Ishikawa (cell line): Measurements from ENCODE around the gene KLF15.

Experiments
- CEBPB ChIP-seq: IDR thresholded peaks from 2 replicates; pipeline ENCODE4 v1.6.1; 2012
- CREB1 ChIP-seq: IDR thresholded peaks from 2 replicates; pipeline ENCODE4 v1.6.1; 2012; ENCODE audit warnings: low read depth
- EGR1 ChIP-seq: IDR thresholded peaks from 2 replicates; pipeline ENCODE4 v1.6.1; 2012
- EP300 ChIP-seq: IDR thresholded peaks from 2 replicates; pipeline ENCODE4 v1.6.1; 2012; ENCODE audit warnings: borderline replicate concordance
- FOXM1 ChIP-seq: IDR thresholded peaks from 2 replicates; pipeline ENCODE4 v1.6.1; 2012; ENCODE audit warnings: low read depth, borderline replicate concordance
- MAX ChIP-seq: IDR thresholded peaks from 2 replicates; pipeline ENCODE4 v1.6.1; 2012
- NFIC ChIP-seq: IDR thresholded peaks from 2 replicates; pipeline ENCODE4 v1.6.1; 2012
- RAD21 ChIP-seq: IDR thresholded peaks from 2 replicates; pipeline ENCODE4 v1.6.1; 2012; ENCODE audit warnings: low read depth
- REST ChIP-seq: IDR thresholded peaks from 2 replicates; pipeline ENCODE4 v1.6.1; 2012; ENCODE audit warnings: low read depth, mild to moderate bottlenecking
- TAF1 ChIP-seq: IDR thresholded peaks from 2 replicates; pipeline ENCODE4 v1.6.1; 2012; ENCODE audit warnings: low read depth, mild to moderate bottlenecking
- TCF12 ChIP-seq: IDR thresholded peaks from 2 replicates; pipeline ENCODE4 v1.6.1; 2012; ENCODE audit warnings: low read depth
- TEAD4 ChIP-seq: IDR thresholded peaks from 2 replicates; pipeline ENCODE4 v1.6.1; 2012
- USF1 ChIP-seq: IDR thresholded peaks from 2 replicates; pipeline ENCODE4 v1.6.1; 2012
- YY1 ChIP-seq: IDR thresholded peaks from 2 replicates; pipeline ENCODE4 v1.6.1; 2012; ENCODE audit warnings: low read depth
- ZBTB7A ChIP-seq: IDR thresholded peaks from 2 replicates; pipeline ENCODE4 v1.6.1; 2012; ENCODE audit warnings: low read depth

The KLF15 gene

GRCh38 chr3:126345641-126346460, 11.4 kb downstream of the KLF15 start:
- TF ChIP-seq TCF12 (no peak), TEAD4 (no peak), CEBPB (no peak), EGR1 (no peak), EP300 (no peak), USF1 (no peak), YY1 (no peak), RAD21 (no peak), TAF1 (no peak), REST (no peak)

- TF ChIP-seq EGR1 = no peak
- no peak for TF ChIP-seq TCF12
- no peak for TF ChIP-seq YY1
- TF ChIP-seq RAD21 = no peak
- no peak for TF ChIP-seq TEAD4
- TF ChIP-seq USF1 = no peak
- TF ChIP-seq TAF1 = no peak
- no peak for TF ChIP-seq MAX
Measured at GRCh38 chr3:126345231-126345630, 12.0 kb downstream of the KLF15 start.

GRCh38 chr3:126344380-126345041, 12.7 kb downstream of the KLF15 start:
- TF ChIP-seq TAF1 (no peak), NFIC (no peak), EGR1 (no peak), CEBPB (no peak), TCF12 (no peak), MAX (no peak), ZBTB7A (no peak), TEAD4 (no peak), USF1 (no peak), RAD21 (no peak), EP300 (no peak), YY1 (no peak), FOXM1 (no peak), CREB1 (no peak), REST (no peak)

- no peak for TF ChIP-seq MAX
- TF ChIP-seq CEBPB = no peak
- TF ChIP-seq EGR1 = no peak
- no peak for TF ChIP-seq FOXM1
- no peak for TF ChIP-seq USF1
- no peak for TF ChIP-seq RAD21
- TF ChIP-seq TCF12 = no peak
- no peak for TF ChIP-seq NFIC
- no peak for TF ChIP-seq ZBTB7A
- TF ChIP-seq TEAD4 = no peak
- TF ChIP-seq YY1 = no peak
- TF ChIP-seq TAF1 = no peak
- TF ChIP-seq REST = no peak
- no peak for TF ChIP-seq EP300
- no peak for TF ChIP-seq CREB1
Measured at GRCh38 chr3:126343649-126344035, 13.6 kb downstream of the KLF15 start.
